PC-3 (cell line): ENCODE results near the gene LTC4S. TPM values are rescaled to one million over a fixed set of nuclear protein-coding genes. Genes with fewer than 3 reads are reported as not detected.

Source experiments
- ATAC-seq: fragments of 200-7000 bp; cut with Tn5 transposase; 2 replicates; pipeline ENCODE4 v1.9.1; 2020; ENCODE audit warnings: mild to moderate bottlenecking, moderate library complexity
- BruUV-seq: library from RNA; stranded (reverse); fragments of 400-500 nt; replicated peaks from 2 replicates; lab custom pipeline; 2021; lab: Mats Ljungman, UMichigan
- CTCF ChIA-PET: fragments of 300-600 bp; sonication (Branson Sonifier 250); formaldehyde crosslinking; loops from one replicate; lab custom pipeline; 2022; ENCODE audit warnings: antibody characterized with exemption; lab: Charles Lee
- POLR2A ChIA-PET: fragments of 300-600 bp; sonication (Branson Sonifier 250); formaldehyde crosslinking; loops from one replicate; lab custom pipeline; 2022; ENCODE audit warnings: antibody characterized with exemption; ENCODE audit not compliant: unreplicated experiment; lab: Charles Lee
- DNase-seq: peaks from one replicate; pipeline ENCODE4 v3.0.0-alpha.2; 2015
- H2AFZ ChIP-seq: fragments of 300-600 bp; sonication (generic); 2 replicates; pipeline ENCODE4 v1.6.0; 2016; ENCODE audit warnings: antibody characterized with exemption, low read length
- H3F3A ChIP-seq: fragments of 300-600 bp; sonication (generic); one replicate; pipeline ENCODE4 v1.6.0; 2017; ENCODE audit warnings: antibody characterized with exemption, low read length, control low read depth, mild to moderate bottlenecking; ENCODE audit not compliant: unreplicated experiment
- H3K27ac ChIP-seq: fragments of 300-600 bp; sonication (generic); 2 replicates; pipeline ENCODE4 v1.5.1; 2016; ENCODE audit warnings: mild to moderate bottlenecking, low read length
- H3K27me3 ChIP-seq: fragments of 300-600 bp; sonication (generic); 2 replicates; pipeline ENCODE4 v1.6.1; 2016; ENCODE audit warnings: low read length, mixed read lengths
- H3K36me3 ChIP-seq: fragments of 300-600 bp; sonication (generic); 2 replicates; pipeline ENCODE4 v1.6.1; 2016; ENCODE audit warnings: low read depth, mixed run types, low read length, mixed read lengths
- H3K4me1 ChIP-seq: fragments of 300-600 bp; sonication (generic); 2 replicates; pipeline ENCODE4 v1.5.1; 2016; ENCODE audit warnings: low read length; ENCODE audit not compliant: insufficient read depth
- H3K4me2 ChIP-seq: fragments of 300-600 bp; sonication (generic); 2 replicates; pipeline ENCODE4 v1.6.0; 2016; ENCODE audit warnings: low read length
- H3K4me3 ChIP-seq: fragments of 300-600 bp; sonication (generic); 2 replicates; pipeline ENCODE4 v1.5.1; 2016; ENCODE audit warnings: mild to moderate bottlenecking, low read length, mixed read lengths
- H3K79me2 ChIP-seq: fragments of 300-600 bp; sonication (generic); 2 replicates; pipeline ENCODE4 v1.6.1; 2017; ENCODE audit warnings: low read length, mixed read lengths
- H3K9ac ChIP-seq: fragments of 300-600 bp; sonication (generic); 2 replicates; pipeline ENCODE4 v1.6.0; 2016; ENCODE audit warnings: mild to moderate bottlenecking, low read length
- H3K9me2 ChIP-seq: fragments of 300-600 bp; sonication (generic); replicated peaks from 2 replicates; pipeline ENCODE4 v1.6.1; 2016; ENCODE audit warnings: mixed run types, low read length, mixed read lengths
- H3K9me3 ChIP-seq: fragments of 300-600 bp; sonication (generic); 2 replicates; pipeline ENCODE4 v1.6.1; 2016; ENCODE audit warnings: low read length, mixed read lengths
- H4K20me1 ChIP-seq: fragments of 300-600 bp; sonication (generic); 2 replicates; pipeline ENCODE4 v1.6.1; 2016; ENCODE audit warnings: low read length, mixed read lengths
- CTCF ChIP-seq: fragments of 300-600 bp; sonication (generic); conservative IDR thresholded peaks from 2 replicates; pipeline ENCODE4 v1.5.1; 2017; ENCODE audit warnings: antibody characterized with exemption, low read depth, mild to moderate bottlenecking, low read length
- EZH2 ChIP-seq: fragments of 300-600 bp; sonication (generic); IDR thresholded peaks from one replicate; pipeline ENCODE4 v1.6.1; 2017; ENCODE audit warnings: antibody characterized with exemption, mild to moderate bottlenecking, low read length; ENCODE audit not compliant: unreplicated experiment
- EZH2phosphoT487 ChIP-seq: fragments of 300-600 bp; sonication (generic); IDR thresholded peaks from 2 replicates; pipeline ENCODE4 v1.6.1; 2018; ENCODE audit warnings: mild to moderate bottlenecking, antibody characterized with exemption, low read length, borderline replicate concordance
- intact Hi-C: fragments of 100-400 bp; cut with micrococcal nuclease; formaldehyde crosslinking; loops from 2 replicates; pipeline ENCODE4 v1.9.0; 2023
- total RNA-seq: library from RNA; depleted of rRNA; stranded (reverse); fragments of >200 nt; gene quantifications from 2 replicates; pipeline ENCODE4 v1.2.3, GENCODE V29; 2014

The LTC4S gene
- total RNA-seq, 1 experiment from 2014 or later: 1.5 TPM

DNA sequence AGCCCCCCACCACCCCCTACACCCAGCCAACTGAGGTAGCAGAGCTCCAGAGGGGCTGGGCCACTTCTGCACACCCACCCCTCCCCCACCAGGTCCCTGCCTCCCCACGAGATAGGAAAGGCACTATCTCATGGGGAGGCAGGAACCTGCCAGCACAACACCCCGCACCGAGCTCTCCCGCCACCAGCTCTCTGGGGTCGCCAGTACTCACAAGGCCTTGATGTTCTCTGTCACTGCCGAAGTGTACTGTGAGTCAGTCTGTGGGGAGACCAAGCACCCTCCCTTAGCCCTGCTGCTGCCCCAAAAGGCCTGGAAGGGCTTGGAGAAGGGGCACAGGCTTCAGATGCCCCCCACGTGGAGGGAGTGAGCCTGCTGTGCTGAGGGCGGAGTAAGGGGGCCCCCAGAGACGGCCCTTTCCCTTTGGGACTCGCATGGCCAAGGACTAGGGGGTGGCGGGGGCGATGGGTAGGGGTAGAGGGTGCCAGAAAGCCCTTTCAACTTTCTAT, 7.0 kb downstream of the LTC4S start:
- H3K4me3 ChIP-seq: no peak overlapping the region
- no peak overlapping the region for H3K9ac ChIP-seq
- peaks cover 5% of the 10 kb centered on the region for H4K20me1 ChIP-seq
- H3K79me2 ChIP-seq: peaks cover 38% of the 10 kb centered on the region
- no peaks in the 10 kb centered on the region for H3K9me3 ChIP-seq
- no peak for DNase-seq
- H3K27me3 ChIP-seq: no peaks in the 10 kb centered on the region
- TF ChIP-seq EZH2: no peak
- no peak for TF ChIP-seq CTCF
- no peak for TF ChIP-seq EZH2phosphoT487
- no peaks in the 10 kb centered on the region for H3K9me2 ChIP-seq
- no peaks in the 10 kb centered on the region for H3K36me3 ChIP-seq
- H2AFZ ChIP-seq: no peak overlapping the region
- intact Hi-C loops: no loop called here
- H3K4me2 ChIP-seq: no peak overlapping the region
- H3K4me1 ChIP-seq: peaks cover 31% of the 10 kb centered on the region
- CTCF ChIA-PET: no interaction called here
- no peak overlapping the region for H3K27ac ChIP-seq
- no peaks in the 10 kb centered on the region for H3F3A ChIP-seq
- BruUV-seq: no TSS peak
- POLR2A ChIA-PET: no interaction called here
- no peak for ATAC-seq

- ChIA-PET POLR2A (no interaction called here), CTCF (no interaction called here)
- Histone ChIP-seq H3K36me3 (no peaks in the 10 kb centered on the region), H3K9me3 (no peaks in the 10 kb centered on the region), H4K20me1 (peaks cover 5% of the 10 kb centered on the region), H2AFZ (no peak overlapping the region), H3K4me3 (no peak overlapping the region), H3K4me2 (no peak overlapping the region), H3K27me3 (no peaks in the 10 kb centered on the region), H3K27ac (no peak overlapping the region), H3K4me1 (peaks cover 31% of the 10 kb centered on the region), H3K9ac (no peak overlapping the region), H3K79me2 (peaks cover 41% of the 10 kb centered on the region), H3K9me2 (no peaks in the 10 kb centered on the region), H3F3A (no peaks in the 10 kb centered on the region)
- ATAC-seq (no peak), DNase-seq (no peak)
- TF ChIP-seq EZH2: no peak
- TF ChIP-seq CTCF: 0 out of 2 replicates have a peak, but pooled peaks have one; percentile 12
- intact Hi-C loops: no loop called here
- BruUV-seq: no TSS peak
Observed at GRCh38 chr5:179801304-179802206, 7.8 kb downstream of the LTC4S start.
